AG04450 (cell line): ENCODE results near the gene GTF3C4. TPM values are rescaled to one million over a fixed set of nuclear protein-coding genes. Genes with fewer than 3 reads are reported as not detected.

Experiments
- CTCF ChIA-PET: fragments of 300-600, 350-600 bp; formaldehyde crosslinking; extraction: SDS; loops from one replicate; lab custom pipeline; 2022; ENCODE audit warnings: antibody characterized with exemption, inconsistent platforms; lab: Charles Lee
- POLR2A ChIA-PET: fragments of 350-600 bp; formaldehyde crosslinking; extraction: SDS; loops from one replicate; lab custom pipeline; 2021; ENCODE audit warnings: antibody characterized with exemption, inconsistent platforms; lab: Yijun Ruan, JAX
- DNase-seq: peaks from one replicate; pipeline ENCODE4 v3.0.0-alpha.2; 2011; ENCODE audit warnings: low read depth, low spot score
- H3K27ac ChIP-seq: one replicate; pipeline ENCODE4 v1.5.1; 2012; ENCODE audit warnings: low read depth, low read length, control low read depth
- H3K27me3 ChIP-seq: one replicate; pipeline ENCODE4 v1.6.0; 2012; ENCODE audit warnings: low read length; ENCODE audit not compliant: control insufficient read depth, insufficient read depth
- H3K4me3 ChIP-seq: 2 replicates; pipeline ENCODE4 v1.5.1; 2011; ENCODE audit warnings: mild to moderate bottlenecking, low read depth, low read length, control low read depth
- H3K9me3 ChIP-seq: 2 replicates; pipeline ENCODE4 v1.5.1; 2012; ENCODE audit warnings: low read length; ENCODE audit not compliant: control insufficient read depth, insufficient read depth
- polyA plus RNA-seq: library from polyadenylated mRNA; depleted of rRNA; stranded (reverse); fragments of >200 nt; gene quantifications from 2 replicates; pipeline ENCODE4 v1.2.3, GENCODE V29; 2011
- TF ChIP-seq, protein P1 (sequence below): IDR thresholded peaks from 2 replicates; pipeline ENCODE4 v1.5.1; 2011; ENCODE audit warnings: low read depth, low read length, control low read depth, inconsistent platforms

The GTF3C4 gene
- polyA plus RNA-seq, 1 experiment = 6.9 TPM

DNA sequence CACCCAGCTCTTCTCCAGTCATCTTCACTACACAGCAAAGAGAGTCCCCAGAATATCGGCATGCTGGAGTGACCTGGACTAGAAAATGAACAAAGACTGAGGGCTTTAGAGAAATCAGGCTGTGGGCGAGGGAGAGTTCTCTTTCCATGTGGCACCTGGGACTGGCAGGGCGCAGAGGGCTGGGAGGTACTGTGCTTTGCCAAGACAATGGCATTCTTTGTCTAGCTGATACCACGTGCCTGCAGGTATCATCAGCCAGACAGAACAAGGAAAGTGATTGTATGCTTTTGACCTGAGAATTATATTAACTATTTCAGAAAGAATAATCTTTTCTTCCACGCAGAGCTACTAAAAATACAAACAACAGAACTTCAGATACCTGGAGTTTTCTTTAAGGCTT is 30.9 kb upstream of the GTF3C4 start:
- no peak for DNase-seq
- Histone ChIP-seq H3K27me3 (no peaks in the 10 kb centered on the region), H3K9me3 (no peaks in the 10 kb centered on the region), H3K27ac (no peak overlapping the region), H3K4me3 (no peak overlapping the region)
- POLR2A ChIA-PET = no interaction called here
- TF ChIP-seq, protein P1, sequence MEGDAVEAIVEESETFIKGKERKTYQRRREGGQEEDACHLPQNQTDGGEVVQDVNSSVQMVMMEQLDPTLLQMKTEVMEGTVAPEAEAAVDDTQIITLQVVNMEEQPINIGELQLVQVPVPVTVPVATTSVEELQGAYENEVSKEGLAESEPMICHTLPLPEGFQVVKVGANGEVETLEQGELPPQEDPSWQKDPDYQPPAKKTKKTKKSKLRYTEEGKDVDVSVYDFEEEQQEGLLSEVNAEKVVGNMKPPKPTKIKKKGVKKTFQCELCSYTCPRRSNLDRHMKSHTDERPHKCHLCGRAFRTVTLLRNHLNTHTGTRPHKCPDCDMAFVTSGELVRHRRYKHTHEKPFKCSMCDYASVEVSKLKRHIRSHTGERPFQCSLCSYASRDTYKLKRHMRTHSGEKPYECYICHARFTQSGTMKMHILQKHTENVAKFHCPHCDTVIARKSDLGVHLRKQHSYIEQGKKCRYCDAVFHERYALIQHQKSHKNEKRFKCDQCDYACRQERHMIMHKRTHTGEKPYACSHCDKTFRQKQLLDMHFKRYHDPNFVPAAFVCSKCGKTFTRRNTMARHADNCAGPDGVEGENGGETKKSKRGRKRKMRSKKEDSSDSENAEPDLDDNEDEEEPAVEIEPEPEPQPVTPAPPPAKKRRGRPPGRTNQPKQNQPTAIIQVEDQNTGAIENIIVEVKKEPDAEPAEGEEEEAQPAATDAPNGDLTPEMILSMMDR = no peak
- CTCF ChIA-PET = interaction anchor here (1.0 kb wide), 1 partner anchor 12 kb away, joined by 4 read pairs; no protein-coding TSS in a partner anchor

GRCh38 chr9:132641216-132641615 is 29.0 kb upstream of the GTF3C4 start:
- Histone ChIP-seq H3K9me3 (no peaks in the 10 kb centered on the region), H3K27ac (no peak overlapping the region), H3K4me3 (no peak overlapping the region), H3K27me3 (no peaks in the 10 kb centered on the region)
- no peak for DNase-seq
- TF ChIP-seq, protein P1 = no peak
- ChIA-PET POLR2A (no interaction called here), CTCF (no interaction called here)

GRCh38 chr9:132644251-132644650 is 26.0 kb upstream of the GTF3C4 start:
- no peaks in the 10 kb centered on the region for H3K9me3 ChIP-seq
- H3K27me3 ChIP-seq = no peaks in the 10 kb centered on the region
- H3K4me3 ChIP-seq = no peak overlapping the region
- DNase-seq = no peak
- TF ChIP-seq, protein P1 = 0 out of 2 replicates have a peak, but pooled peaks have one; percentile 13
- CTCF ChIA-PET = interaction anchor here (0.6 to 1.6 kb wide), 4 partner anchors 10 to 232 kb away, joined by 3 to 6 read pairs (median 4); no protein-coding TSS in a partner anchor
- no peak overlapping the region for H3K27ac ChIP-seq
- POLR2A ChIA-PET = no interaction called here

DNA sequence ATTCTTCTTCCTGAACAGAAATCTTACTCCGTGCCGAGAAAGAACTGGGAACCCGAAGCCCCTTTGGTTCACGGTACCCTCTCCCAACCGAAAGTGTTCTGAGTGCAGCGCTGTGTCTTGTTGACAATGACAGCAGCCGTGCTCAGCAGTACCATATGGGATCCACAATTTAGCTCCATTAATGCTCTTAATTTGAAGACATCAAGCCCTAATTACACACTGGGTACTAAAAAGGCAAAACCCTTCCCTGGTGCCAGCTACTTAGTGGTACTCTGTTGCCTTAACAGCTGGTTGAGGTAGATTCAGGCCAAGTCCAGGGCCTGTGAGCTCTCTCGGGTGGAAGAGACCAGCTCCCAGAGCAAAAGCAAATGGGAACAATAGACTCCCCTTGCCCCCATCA is 25.0 kb upstream of the GTF3C4 start:
- no peak for DNase-seq
- POLR2A ChIA-PET = no interaction called here
- TF ChIP-seq, protein P1 = no peak
- CTCF ChIA-PET = interaction anchor here (1.3 to 1.4 kb wide), 2 partner anchors 137 to 256 kb away, joined by 3 read pairs; no protein-coding TSS in a partner anchor
- no peak overlapping the region for H3K27ac ChIP-seq
- H3K27me3 ChIP-seq = no peaks in the 10 kb centered on the region
- H3K4me3 ChIP-seq = no peak overlapping the region
- no peaks in the 10 kb centered on the region for H3K9me3 ChIP-seq

GRCh38 chr9:132645711-132646110 is 24.6 kb upstream of the GTF3C4 start:
- no peaks in the 10 kb centered on the region for H3K9me3 ChIP-seq
- no peak for DNase-seq
- TF ChIP-seq, protein P1 = no peak
- no peak overlapping the region for H3K27ac ChIP-seq
- CTCF ChIA-PET = interaction anchor here (1.3 to 1.4 kb wide), 2 partner anchors 137 to 256 kb away, joined by 3 read pairs; no protein-coding TSS in a partner anchor
- no peak overlapping the region for H3K4me3 ChIP-seq
- POLR2A ChIA-PET = no interaction called here
- no peaks in the 10 kb centered on the region for H3K27me3 ChIP-seq
